ENCODE results near the gene NMNAT2.
A peak's percentile ranks its signal among the peaks of the same experiment; 100 is the strongest.

NMNAT2 gene

DNA sequence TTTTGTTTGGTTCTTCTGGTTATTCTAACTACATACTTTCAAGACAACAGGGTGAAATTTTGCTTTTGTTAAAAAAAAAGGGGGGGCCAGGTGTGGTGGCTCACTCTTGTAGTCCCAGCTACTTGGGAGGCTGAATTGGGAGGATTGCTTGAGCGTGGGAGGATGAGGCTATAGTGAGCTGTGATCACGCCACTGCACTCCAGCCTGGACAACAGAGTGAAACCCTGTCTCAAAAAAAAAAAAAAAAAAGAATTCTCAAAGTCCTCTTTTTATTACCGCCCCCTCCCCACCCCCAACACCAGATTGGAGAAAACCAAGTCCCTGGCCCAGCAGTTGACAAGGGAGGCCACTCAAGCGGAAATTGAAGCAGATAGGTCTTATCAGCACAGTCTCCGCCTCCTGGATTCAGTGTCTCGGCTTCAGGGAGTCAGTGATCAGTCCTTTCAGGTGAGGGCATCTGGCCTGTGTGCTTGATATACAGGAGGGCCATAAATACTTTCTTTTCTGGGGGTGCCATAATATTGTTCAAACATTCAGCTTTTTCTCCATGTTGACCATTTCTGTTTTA, 181.9 kb downstream of the NMNAT2 start:
- DNase-seq (ENCODE audit: low spot score) = no peak

DNA sequence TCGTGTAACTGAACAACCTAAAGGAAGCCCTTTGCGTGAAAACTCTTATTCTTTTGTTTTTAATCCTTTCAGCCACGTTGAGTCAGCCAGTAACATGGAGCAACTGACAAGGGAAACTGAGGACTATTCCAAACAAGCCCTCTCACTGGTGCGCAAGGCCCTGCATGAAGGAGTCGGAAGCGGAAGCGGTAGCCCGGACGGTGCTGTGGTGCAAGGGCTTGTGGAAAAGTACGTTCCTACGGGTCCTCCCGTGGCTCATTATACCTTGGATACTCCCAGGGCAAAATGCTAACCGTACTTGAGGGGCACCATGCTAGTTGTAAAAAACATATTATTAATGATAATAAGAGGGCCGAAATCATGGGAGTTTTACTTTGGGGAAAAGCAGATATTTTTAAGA, 182.7 kb downstream of the NMNAT2 start:
- no peak for DNase-seq (ENCODE audit: low spot score)

DNA sequence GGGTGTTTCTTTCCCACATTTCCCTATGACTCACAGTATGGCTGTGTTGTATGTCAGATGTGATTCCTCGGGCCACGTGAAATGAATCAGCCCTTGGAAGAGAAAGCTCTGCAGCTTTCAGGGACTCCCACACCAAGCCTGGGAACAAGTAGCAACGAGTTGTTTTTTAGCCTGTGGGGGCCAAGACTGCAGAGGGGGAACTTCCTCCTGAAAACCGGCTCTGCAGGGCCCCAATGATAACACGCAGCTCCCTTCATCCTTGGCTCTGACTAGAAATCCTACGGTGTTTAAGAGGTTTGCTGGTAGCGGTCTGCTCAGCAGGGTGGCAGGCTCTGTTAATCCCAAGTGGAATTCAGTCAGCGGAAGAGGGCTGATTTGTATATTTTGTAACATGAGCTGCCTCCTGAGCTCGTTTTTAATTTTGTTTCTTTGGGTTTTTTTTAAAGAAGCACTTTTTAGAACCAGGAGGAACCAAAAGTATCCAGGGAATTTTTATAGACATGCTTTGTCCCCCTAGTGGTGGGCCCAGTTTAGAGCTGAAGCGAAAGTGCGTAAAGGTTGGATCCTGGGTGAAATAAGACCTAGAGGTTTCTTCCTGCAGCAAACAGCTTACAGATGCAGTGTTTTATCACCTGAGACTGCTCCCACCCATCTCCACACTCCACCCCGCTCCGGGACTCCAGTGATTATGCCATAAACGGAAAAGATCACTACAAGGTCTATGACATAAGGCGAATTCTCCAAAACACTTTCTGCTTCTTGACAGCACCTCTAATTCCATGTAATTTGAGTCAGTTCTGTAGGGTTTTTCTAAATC, 183.3 kb downstream of the NMNAT2 start:
- DNase-seq (ENCODE audit: low spot score) = no peak

DNA sequence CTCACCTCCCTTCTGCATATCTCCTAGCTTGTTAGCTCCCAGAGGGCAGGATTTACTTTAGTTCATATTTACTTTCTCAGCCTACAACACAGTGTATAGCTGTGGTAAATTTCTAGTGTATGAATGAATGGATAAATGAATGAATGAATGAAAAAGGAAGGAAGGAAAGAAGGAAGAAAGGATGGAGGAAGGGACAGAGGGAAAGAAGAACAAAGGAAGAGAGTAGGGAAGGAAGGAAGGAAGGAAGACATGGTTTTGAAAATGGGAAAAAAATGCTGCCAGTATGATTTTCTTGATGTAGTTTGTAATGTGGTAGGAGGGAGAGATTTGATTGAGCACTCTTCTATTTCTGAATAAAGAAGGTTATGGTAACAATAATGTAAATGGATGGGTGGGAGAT, 185.1 kb downstream of the NMNAT2 start:
- DNase-seq (ENCODE audit: low spot score) = no peak

DNA sequence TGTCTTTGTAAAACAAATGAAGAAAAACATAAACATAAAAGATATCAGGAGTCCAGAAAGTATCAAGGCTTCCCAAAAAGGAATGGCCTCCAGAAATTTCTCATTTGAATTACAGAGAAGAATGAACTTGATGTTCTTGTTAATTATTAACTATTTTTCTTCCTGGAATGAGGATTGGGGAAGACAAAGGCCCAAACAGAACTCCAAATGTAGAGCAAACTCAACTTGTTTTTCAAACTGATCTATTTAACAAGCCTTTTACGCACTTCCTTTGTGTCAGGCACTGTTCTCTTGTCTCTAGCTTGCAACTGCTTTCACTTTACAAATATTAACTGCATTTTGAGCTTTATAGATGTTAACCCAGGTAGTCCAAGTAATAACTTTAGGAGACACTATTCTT, 186.6 kb downstream of the NMNAT2 start:
- DNase-seq (ENCODE audit: low spot score) = no peak

DNA sequence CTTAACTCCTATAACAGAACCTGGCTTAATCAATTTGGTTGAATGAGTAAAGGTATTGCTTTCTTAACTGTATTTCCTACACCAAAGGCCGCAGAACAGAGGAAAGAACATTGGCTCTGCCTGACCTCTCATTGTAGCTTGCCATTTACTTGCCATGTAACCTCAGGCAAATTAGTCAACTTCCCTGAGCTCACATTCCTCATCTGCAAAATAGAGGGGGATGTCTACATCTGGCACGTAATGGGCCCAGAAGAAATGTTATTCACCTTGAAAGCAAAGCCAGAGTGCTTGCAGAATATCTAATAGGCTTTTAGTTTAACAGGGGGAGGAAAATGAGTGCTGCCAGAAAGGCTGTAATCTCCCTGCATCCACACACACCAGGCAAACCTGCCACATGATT, 187.8 kb downstream of the NMNAT2 start:
- no peak for DNase-seq (ENCODE audit: low spot score)

DNA sequence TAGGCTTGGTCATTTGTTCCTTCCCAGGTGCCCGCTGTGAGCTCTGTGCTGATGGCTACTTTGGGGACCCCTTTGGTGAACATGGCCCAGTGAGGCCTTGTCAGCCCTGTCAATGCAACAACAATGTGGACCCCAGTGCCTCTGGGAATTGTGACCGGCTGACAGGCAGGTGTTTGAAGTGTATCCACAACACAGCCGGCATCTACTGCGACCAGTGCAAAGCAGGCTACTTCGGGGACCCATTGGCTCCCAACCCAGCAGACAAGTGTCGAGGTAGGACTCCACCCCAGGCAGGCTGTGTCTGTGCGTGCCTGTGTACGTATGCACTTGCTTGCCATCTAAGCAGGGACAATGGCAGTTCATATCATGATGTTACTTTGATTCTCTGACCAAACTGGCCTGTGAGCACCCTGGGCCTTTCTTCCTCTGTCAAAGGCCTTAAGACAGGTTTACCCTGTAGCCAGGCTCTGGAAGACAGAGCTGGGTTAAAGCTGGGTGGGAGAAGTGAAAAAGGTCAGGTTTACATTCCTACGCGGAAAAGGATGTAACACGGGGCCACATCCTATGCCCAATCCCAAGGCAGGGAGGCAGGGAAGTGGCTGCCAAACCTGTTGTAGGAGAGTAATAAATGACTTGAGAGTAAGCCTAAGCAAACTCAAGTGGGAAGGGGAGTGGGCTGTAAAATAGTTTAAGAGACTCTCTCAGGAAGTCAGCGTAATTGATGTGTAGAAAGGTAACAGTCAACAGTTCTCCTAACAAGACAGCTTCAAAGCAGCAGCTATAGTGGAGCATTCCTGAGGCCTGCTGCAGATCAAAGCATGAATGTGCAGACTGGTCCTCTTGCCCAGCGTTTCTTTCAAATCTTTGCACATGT, 189.6 kb downstream of the NMNAT2 start:
- no peak for DNase-seq (ENCODE audit: low spot score)

DNA sequence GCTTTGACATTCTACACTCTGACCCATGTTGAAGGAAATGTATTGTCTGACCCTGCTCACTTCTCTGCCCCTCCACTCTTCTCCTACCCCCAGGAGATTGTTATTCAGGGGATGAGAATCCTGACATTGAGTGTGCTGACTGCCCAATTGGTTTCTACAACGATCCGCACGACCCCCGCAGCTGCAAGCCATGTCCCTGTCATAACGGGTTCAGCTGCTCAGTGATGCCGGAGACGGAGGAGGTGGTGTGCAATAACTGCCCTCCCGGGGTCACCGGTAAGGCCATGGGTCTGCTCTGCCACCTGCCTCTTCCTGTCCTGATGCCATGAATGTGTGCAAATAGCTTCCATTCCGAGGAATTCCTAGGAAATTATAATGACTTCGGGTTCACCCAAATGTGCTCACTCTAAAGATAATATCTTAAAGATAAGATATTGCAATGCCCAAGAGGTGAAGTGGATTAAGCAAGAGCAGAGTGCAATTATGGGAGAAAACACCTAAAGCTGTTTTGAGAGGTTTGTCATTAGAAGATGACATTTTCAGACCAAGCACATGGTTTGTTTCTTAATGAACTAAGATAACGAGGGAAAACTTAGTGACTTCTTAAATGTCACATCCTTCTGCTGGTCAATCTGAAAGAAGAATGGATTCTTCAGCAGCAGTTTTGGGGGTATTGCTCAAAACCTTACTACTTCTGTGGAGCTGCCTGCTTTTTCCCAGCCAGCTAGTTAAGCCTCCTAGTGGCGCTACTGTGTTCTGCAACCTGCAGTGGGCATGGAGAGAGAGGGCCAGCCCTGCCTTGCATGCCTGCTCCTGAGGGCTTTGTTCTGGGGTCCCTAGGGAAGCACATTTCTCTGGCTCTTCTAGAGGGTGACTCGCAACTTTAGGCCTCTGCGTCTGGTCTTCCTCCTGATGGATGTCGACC, 190.5 kb downstream of the NMNAT2 start:
- DNase-seq (ENCODE audit: low spot score) = peak; percentile 45

GRCh38 chr1:183226963-183227362, 191.2 kb downstream of the NMNAT2 start:
- DNase-seq (ENCODE audit: low spot score) = peak; percentile 41

GRCh38 chr1:183226361-183226760, 191.8 kb downstream of the NMNAT2 start:
- no peak for DNase-seq (ENCODE audit: low spot score)

DNA sequence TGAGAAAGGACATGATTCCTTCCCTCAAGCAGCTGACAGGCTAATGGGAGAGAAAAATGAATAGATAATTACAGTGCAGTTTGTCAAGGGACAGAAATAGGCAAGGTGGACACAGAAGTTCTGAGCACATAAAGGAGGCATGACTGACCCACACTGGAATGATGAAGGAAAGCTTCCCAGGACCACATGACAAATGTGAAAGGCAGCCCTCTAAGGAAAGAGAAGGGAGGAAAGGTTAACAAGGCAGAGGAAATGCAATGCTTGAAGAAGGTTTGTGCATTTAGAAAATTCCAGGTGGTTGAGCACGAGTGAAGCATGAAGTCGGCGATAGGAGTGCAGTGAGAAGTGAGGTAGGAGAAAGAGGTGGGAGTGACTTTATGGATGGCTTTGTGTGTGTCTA, 194.7 kb downstream of the NMNAT2 start:
- DNase-seq (ENCODE audit: low spot score) = no peak

DNA sequence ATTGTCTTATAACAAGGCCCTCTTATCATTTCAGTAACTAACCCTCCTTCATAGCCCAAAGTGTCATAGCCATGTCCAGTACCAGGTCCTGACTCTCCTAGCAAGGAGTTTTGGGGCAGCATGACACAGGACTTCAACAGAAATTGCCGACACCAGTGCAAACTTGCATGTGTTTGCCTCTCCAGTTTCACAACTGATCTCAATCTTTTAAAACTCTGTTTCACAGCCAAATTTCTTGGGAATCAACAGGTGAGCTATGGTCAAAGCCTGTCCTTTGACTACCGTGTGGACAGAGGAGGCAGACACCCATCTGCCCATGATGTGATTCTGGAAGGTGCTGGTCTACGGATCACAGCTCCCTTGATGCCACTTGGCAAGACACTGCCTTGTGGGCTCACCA, 195.3 kb downstream of the NMNAT2 start:
- DNase-seq (ENCODE audit: low spot score) = no peak

DNA sequence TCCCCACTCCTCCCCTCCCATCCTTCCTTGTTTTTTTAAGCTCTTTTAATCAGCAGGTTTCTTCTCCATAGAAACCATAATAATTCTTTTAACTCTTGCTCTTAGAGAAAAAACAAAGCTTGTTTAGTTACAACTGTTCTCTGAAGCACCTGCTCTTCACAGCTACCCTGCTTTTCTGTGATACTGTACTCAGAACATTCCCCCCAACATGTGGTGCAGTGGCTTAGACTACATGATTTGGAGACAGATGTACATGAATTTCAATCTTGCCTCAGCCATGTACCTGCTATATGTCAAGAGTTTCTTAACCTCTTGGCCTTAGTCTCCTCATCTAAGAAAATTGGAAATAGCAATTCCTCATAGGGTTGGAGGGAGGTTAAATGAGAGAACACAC, 198.6 kb downstream of the NMNAT2 start:
- DNase-seq (ENCODE audit: low spot score) = no peak

GRCh38 chr1:183218971-183219615, 199.1 kb downstream of the NMNAT2 start:
- DNase-seq (ENCODE audit: low spot score) = no peak

DNA sequence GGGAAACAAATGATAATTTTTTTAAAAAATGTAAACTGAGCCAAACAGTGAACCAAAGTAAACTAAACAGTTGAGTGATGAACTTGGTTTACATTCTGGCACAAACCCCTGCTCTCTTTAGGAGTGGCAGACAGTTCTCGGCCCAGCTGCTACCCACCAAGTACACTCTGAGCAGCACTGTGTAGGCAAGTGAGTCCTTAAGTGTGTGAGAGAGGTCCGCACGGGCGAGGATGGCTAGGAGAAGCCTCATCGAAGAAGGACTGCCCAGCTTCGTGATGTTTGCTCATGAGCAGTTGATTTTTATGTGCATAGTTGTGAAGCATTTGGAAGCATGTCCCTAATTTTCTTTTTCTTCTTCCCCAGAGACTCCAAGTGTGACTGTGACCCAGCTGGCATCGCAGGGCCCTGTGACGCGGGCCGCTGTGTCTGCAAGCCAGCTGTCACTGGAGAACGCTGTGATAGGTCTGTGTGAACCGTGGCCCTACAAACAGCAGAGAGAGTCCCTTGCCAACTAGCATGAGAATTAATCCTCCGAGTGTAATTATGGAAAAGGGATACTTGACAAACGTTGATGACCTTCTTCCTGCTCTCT, 200.1 kb downstream of the NMNAT2 start:
- no peak for DNase-seq (ENCODE audit: low spot score)

- DNase-seq (ENCODE audit: low spot score) = no peak
Observed at GRCh38 chr1:183215936-183216335, 202.2 kb downstream of the NMNAT2 start.

DNA sequence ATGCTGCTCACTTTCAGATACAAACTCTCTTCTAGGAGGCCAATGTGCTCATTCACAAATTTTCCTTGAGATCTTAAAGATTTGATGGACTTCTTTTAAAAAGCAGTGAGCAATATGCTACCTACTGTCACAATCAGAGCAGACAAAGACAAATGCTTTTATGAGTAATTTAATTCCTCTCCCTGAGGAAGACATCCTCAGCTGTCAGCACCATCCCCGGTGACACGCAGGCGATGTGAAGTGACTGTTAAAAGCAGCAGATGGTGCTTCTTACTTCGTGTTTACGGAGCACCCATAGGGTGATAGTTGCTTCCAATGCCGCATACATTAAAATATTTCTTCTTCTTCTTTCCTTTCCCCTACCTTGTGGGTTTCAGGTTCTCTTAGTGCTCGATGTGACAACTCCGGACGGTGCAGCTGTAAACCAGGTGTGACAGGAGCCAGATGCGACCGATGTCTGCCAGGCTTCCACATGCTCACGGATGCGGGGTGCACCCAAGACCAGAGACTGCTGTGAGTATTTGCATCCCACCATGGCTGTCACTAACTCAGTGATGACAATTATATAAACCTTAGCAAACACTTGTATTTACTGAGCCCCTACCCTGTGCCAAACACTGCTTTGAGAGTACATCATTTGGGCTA, 203.0 kb downstream of the NMNAT2 start:
- DNase-seq (ENCODE audit: low spot score) = no peak

GRCh38 chr1:183214021-183214970, 203.9 kb downstream of the NMNAT2 start:
- DNase-seq (ENCODE audit: low spot score) = no peak

GRCh38 chr1:183212870-183213269, 205.3 kb downstream of the NMNAT2 start:
- DNase-seq (ENCODE audit: low spot score) = no peak
